Gastroesophageal sphincter (tissue), 4 donors: ENCODE data around the gene BTN3A1. TPM values are rescaled to one million over a fixed set of nuclear protein-coding genes. Genes with fewer than 3 reads are reported as not detected.
"Not testable (repeated sequence)": the region's sequence is repeated elsewhere in the genome, so short reads cannot be mapped to it uniquely, and the experiment has no call there.

Experiments used
- ATAC-seq: fragments of 150-250 bp; one replicate; pipeline ENCODE4 v1.9.1; 2016; ENCODE audit warnings: mild to moderate bottlenecking, moderate library complexity
- H3K27ac ChIP-seq, 4 donors: fragments of 200-600 bp; sonication (generic) in 3 of 4; 1 replicate in 3 of 4; 2 replicates in 1 of 4; pipeline ENCODE4 v1.5.1; 2016 to 2019
- H3K27me3 ChIP-seq: fragments of 200-600 bp; sonication (generic); one replicate; pipeline ENCODE4 v1.5.1; 2019
- H3K36me3 ChIP-seq, 2 donors: fragments of 200-600 bp; sonication (generic); one replicate each; pipeline ENCODE4 v1.5.1; 2019; ENCODE audit warnings: control low read depth in 1 of 2
- H3K4me1 ChIP-seq, 3 donors: fragments of 200-600 bp; sonication (generic); 1 replicate in 2 of 3; 2 replicates in 1 of 3; pipeline ENCODE4 v1.5.1; 2016 to 2019; ENCODE audit warnings: control low read depth in 2 of 3
- H3K4me3 ChIP-seq, 2 donors: fragments of 200-600 bp; sonication (generic); one replicate each; pipeline ENCODE4 v1.5.1; 2019; ENCODE audit warnings: mild to moderate bottlenecking in 1 of 2, moderate library complexity in 1 of 2
- H3K9me3 ChIP-seq, 3 donors: fragments of 200-600 bp; sonication (generic); one replicate each; pipeline ENCODE4 v1.5.1; 2017 to 2019; ENCODE audit warnings: control low read depth in 2 of 3
- CTCF ChIP-seq, 4 experiments: fragments of 200-600 bp in 2 of 4; fragments of 450-650 bp in 2 of 4; sonication (generic) in 1 of 4; IDR thresholded peaks; one replicate each; pipeline ENCODE4 v1.5.1; 2017 to 2019; ENCODE audit warnings: antibody characterized with exemption in 4 of 4, mild to moderate bottlenecking in 2 of 4, moderate library complexity in 2 of 4
- EP300 ChIP-seq: sonication (generic); formaldehyde crosslinking; IDR thresholded peaks from one replicate; pipeline ENCODE4 v1.6.1; 2017; ENCODE audit warnings: antibody characterized with exemption, mild to moderate bottlenecking
- POLR2A ChIP-seq, 2 donors: fragments of 450-650 bp; IDR thresholded peaks; one replicate each; pipeline ENCODE4 v1.6.1; 2017; ENCODE audit warnings: antibody characterized with exemption in 2 of 2, mild to moderate bottlenecking in 2 of 2, moderate library complexity in 1 of 2
- POLR2AphosphoS5 ChIP-seq: sonication (generic); formaldehyde crosslinking; IDR thresholded peaks from one replicate; pipeline ENCODE4 v1.6.1; 2017; ENCODE audit warnings: antibody characterized with exemption
- WGBS, 2 donors: methylation state at CpG; one replicate each; pipeline ENCODE4 v1.1.5; 2018; ENCODE audit warnings: low coverage in 1 of 2; 5-methylcytosine and 5-hydroxymethylcytosine counted together
- total RNA-seq, 4 donors: library from RNA; depleted of rRNA; stranded (reverse); fragments of >200 nt; gene quantifications; one replicate each; pipeline ENCODE4 v1.1.0, GENCODE V29; 2016

BTN3A1 gene
- total RNA-seq, 4 donors from 2014 or later = 7.5 to 14.3 (median 8.2) TPM

GRCh38 chr6:26432627-26433201, 30.6 kb downstream of the BTN3A1 start:
- Histone ChIP-seq H3K4me1 (no peaks in the 10 kb centered on the region), H3K36me3 (peaks cover 0 to 43% of the 10 kb centered on the region in 2 donors), H3K27ac (no peak overlapping the region), H3K9me3 (no peaks in the 10 kb centered on the region), H3K27me3 (no peaks in the 10 kb centered on the region), H3K4me3 (no peak overlapping the region)
- TF ChIP-seq POLR2AphosphoS5 = no peak
- no peak for TF ChIP-seq CTCF (IDR thresholded peaks at IDR 0.05)
- no peak for TF ChIP-seq EP300
- no peak for TF ChIP-seq POLR2A (IDR thresholded peaks at IDR 0.05)
- no peak for ATAC-seq
- WGBS, 2 donors = 88% methylated on average over 5 of the region's 5 CpGs

GRCh38 chr6:26433680-26434079, 31.6 kb downstream of the BTN3A1 start:
- peaks cover 0 to 33% of the 10 kb centered on the region in 2 donors for H3K36me3 ChIP-seq
- not testable (repeated sequence) for H3K4me1 ChIP-seq, H3K27ac ChIP-seq, H3K9me3 ChIP-seq, H3K27me3 ChIP-seq, ATAC-seq, H3K4me3 ChIP-seq
- WGBS, 2 donors = 84 to 91% methylated on average over 7 to 8 of the region's 8 CpGs

GRCh38 chr6:26436018-26436417, 33.9 kb downstream of the BTN3A1 start:
- H3K4me3 ChIP-seq = no peak overlapping the region
- peaks cover 0 to 14% (median 3%) of the 10 kb centered on the region in 3 donors for H3K4me1 ChIP-seq
- TF ChIP-seq POLR2AphosphoS5 (no peak), POLR2A (IDR thresholded peaks at IDR 0.05) (no peak), CTCF (IDR thresholded peaks at IDR 0.05) (no peak), EP300 (no peak)
- ATAC-seq = no peak
- H3K27ac ChIP-seq = no peak overlapping the region
- 81 to 100% methylated on average over 1 to 4 of the region's 4 CpGs for WGBS, 2 donors
- H3K27me3 ChIP-seq = no peaks in the 10 kb centered on the region
- no peaks in the 10 kb centered on the region for H3K9me3 ChIP-seq
- H3K36me3 ChIP-seq = peaks cover 0 to 10% of the 10 kb centered on the region in 2 donors

GRCh38 chr6:26437550-26437949, 35.5 kb downstream of the BTN3A1 start:
- H3K27me3 ChIP-seq = no peaks in the 10 kb centered on the region
- WGBS, 2 donors = 78 to 92% methylated on average over 1 of the region's 1 CpG
- no peaks in the 10 kb centered on the region for H3K36me3 ChIP-seq
- no peak overlapping the region for H3K4me3 ChIP-seq
- H3K4me1 ChIP-seq = peaks cover 0 to 26% (median 3%) of the 10 kb centered on the region in 3 donors
- no peak overlapping the region for H3K27ac ChIP-seq
- no peak for ATAC-seq
- TF ChIP-seq CTCF (IDR thresholded peaks at IDR 0.05) (no peak), EP300 (no peak)
- H3K9me3 ChIP-seq = no peaks in the 10 kb centered on the region

GRCh38 chr6:26438000-26438399, 35.9 kb downstream of the BTN3A1 start:
- Histone ChIP-seq H3K27ac (no peak overlapping the region), H3K36me3 (no peaks in the 10 kb centered on the region), H3K27me3 (no peaks in the 10 kb centered on the region), H3K9me3 (no peaks in the 10 kb centered on the region), H3K4me1 (peaks cover 0 to 29% (median 3%) of the 10 kb centered on the region in 3 donors), H3K4me3 (no peak overlapping the region)
- 92% methylated on average over 1 of the region's 1 CpG; no CpG with 5 or more reads in 1 of the 2 donors for WGBS, 2 donors
- TF ChIP-seq POLR2A (IDR thresholded peaks at IDR 0.05) = no peak
- TF ChIP-seq POLR2AphosphoS5 = no peak
- no peak for ATAC-seq
